Keratinocyte (primary cell): ENCODE results near the gene CFAP58. TPM values are rescaled to one million over a fixed set of nuclear protein-coding genes. Genes with fewer than 3 reads are reported as not detected.

ENCODE experiments used
- DNase-seq: peaks from one replicate; pipeline ENCODE4 v3.0.0-alpha.2; 2011; ENCODE audit warnings: low read depth, missing footprints, low spot score
- FAIRE-seq: peaks from 2 replicates; lab custom pipeline; 2011; peaks lifted over from hg19 to GRCh38; lab: Jason Lieb, UNC
- H2AFZ ChIP-seq: 2 replicates; pipeline ENCODE4 v1.6.0; 2012; ENCODE audit warnings: low read length, control low read depth, inconsistent platforms; ENCODE audit not compliant: control insufficient read depth
- H3K27ac ChIP-seq: 2 replicates; pipeline ENCODE4 v1.5.1; 2011; ENCODE audit warnings: low read length; ENCODE audit not compliant: control insufficient read depth, insufficient read depth
- H3K27me3 ChIP-seq: 3 replicates; pipeline ENCODE4 v1.6.0; 2011; ENCODE audit warnings: low read length; ENCODE audit not compliant: control insufficient read depth, insufficient read depth; ENCODE audit errors: extremely low read depth
- H3K36me3 ChIP-seq, 2 experiments: 2 replicates in 1 of 2; 3 replicates in 1 of 2; pipeline ENCODE4 v1.5.1; 2011; ENCODE audit warnings: low read length in 2 of 2, mild to moderate bottlenecking in 1 of 2; ENCODE audit not compliant: control insufficient read depth in 2 of 2, insufficient read depth in 2 of 2; ENCODE audit errors: extremely low read depth in 1 of 2
- H3K4me1 ChIP-seq: 3 replicates; pipeline ENCODE4 v1.5.1; 2011; ENCODE audit warnings: low read length; ENCODE audit not compliant: control insufficient read depth, insufficient read depth; ENCODE audit errors: extremely low read depth
- H3K4me2 ChIP-seq: 3 replicates; pipeline ENCODE4 v1.6.0; 2011; ENCODE audit warnings: low read depth, low read length; ENCODE audit not compliant: control insufficient read depth, insufficient read depth; ENCODE audit errors: extremely low read depth
- H3K4me3 ChIP-seq, 3 experiments: fragments of 200-600 bp in 1 of 3; sonication (generic) in 1 of 3; 2 replicates in 2 of 3; 3 replicates in 1 of 3; pipeline ENCODE4 v1.5.1; 2011 to 2016; ENCODE audit warnings: low read length in 3 of 3, mild to moderate bottlenecking in 3 of 3, control low read depth in 2 of 3, inconsistent platforms in 1 of 3, low read depth in 1 of 3, mixed read lengths in 1 of 3, mixed run types in 1 of 3, moderate library complexity in 1 of 3; ENCODE audit not compliant: control insufficient read depth in 2 of 3, insufficient read depth in 2 of 3; ENCODE audit errors: extremely low read depth in 1 of 3
- H3K79me2 ChIP-seq: 2 replicates; pipeline ENCODE4 v1.6.0; 2012; ENCODE audit warnings: low read length; ENCODE audit not compliant: control insufficient read depth, insufficient read depth
- H3K9ac ChIP-seq: 3 replicates; pipeline ENCODE4 v1.6.0; 2011; ENCODE audit warnings: low read length; ENCODE audit not compliant: control insufficient read depth, insufficient read depth; ENCODE audit errors: extremely low read depth
- H3K9me1 ChIP-seq: 3 replicates; pipeline ENCODE4 v1.6.0; 2011; ENCODE audit warnings: low read length; ENCODE audit not compliant: control insufficient read depth, insufficient read depth; ENCODE audit errors: extremely low read depth
- H3K9me3 ChIP-seq: 2 replicates; pipeline ENCODE4 v1.5.1; 2012; ENCODE audit warnings: low read depth, low read length; ENCODE audit not compliant: control insufficient read depth
- H4K20me1 ChIP-seq: 3 replicates; pipeline ENCODE4 v1.6.0; 2011; ENCODE audit warnings: low read length; ENCODE audit not compliant: control insufficient read depth, insufficient read depth; ENCODE audit errors: extremely low read depth
- CTCF ChIP-seq, 3 experiments: IDR thresholded peaks in 1 of 3; conservative IDR thresholded peaks in 1 of 3; optimal IDR thresholded peaks in 1 of 3; 2 replicates in 2 of 3; 3 replicates in 1 of 3; pipeline versions ENCODE3 to v1.5.1; 2011; ENCODE audit warnings: low read length in 3 of 3, mild to moderate bottlenecking in 3 of 3, moderate library complexity in 2 of 3, control low read depth in 1 of 3, inconsistent platforms in 1 of 3; ENCODE audit not compliant: insufficient read depth in 2 of 3; ENCODE audit errors: extremely low read depth in 1 of 3
- EZH2 ChIP-seq: IDR thresholded peaks from one replicate; pipeline ENCODE4 v1.6.1; 2012; ENCODE audit warnings: inconsistent platforms, mild to moderate bottlenecking, low read length, moderate library complexity
- dilution Hi-C: fragments of 300-500 bp; cut with MboI; formaldehyde crosslinking; loops from one replicate; pipeline ENCODE4 v1.7.0; 2020; ENCODE audit warnings: low sequenced_read_pairs; ENCODE audit not compliant: extremely low pct_ligation_motif_present
- polyA plus RNA-seq, 5 experiments: library from polyadenylated mRNA; depleted of rRNA in 3 of 5; stranded (reverse) in 3 of 5; stranded (forward) in 1 of 5; unstranded in 1 of 5; fragments of >200 nt; gene quantifications; 1 replicate in 1 of 5; 2 replicates in 3 of 5; 3 replicates in 1 of 5; pipeline versions ENCODE4 v1.2.1 to v1.2.3, GENCODE V29; 2011 to 2012; ENCODE audit warnings: missing spikeins in 2 of 5, low read depth in 1 of 5, low replicate concordance in 1 of 5

Gene CFAP58
- polyA plus RNA-seq, 1 donor (not counting 4 experiments of a cell fraction or from before 2014, with no cell fraction given): 2.3 TPM

DNA sequence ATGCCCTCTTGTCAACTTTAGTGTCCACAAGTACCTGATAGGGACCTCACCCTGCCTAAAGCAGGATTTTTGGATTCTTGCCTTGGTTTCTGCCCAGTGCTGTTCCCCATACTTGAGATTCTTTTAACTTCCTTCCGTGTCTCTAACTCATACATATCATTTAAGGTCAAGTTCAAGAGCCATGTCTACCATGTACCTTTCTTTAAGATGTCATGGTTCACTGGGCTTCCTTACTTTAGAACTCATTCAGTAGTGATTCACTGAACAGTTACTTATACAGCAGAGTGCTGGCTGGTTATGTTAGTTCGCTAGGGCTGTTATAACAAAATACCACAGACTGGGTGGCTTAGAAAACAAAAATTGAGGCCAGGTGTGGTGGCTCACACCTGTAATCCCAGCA, 5.0 kb upstream of the CFAP58 start:
- FAIRE-seq: no peak
- Histone ChIP-seq H3K79me2 (no peaks in the 10 kb centered on the region), H3K27me3 (no peaks in the 10 kb centered on the region), H3K4me2 (no peak overlapping the region), H3K9ac (no peak overlapping the region), H4K20me1 (no peaks in the 10 kb centered on the region), H3K4me1 (peaks cover 34% of the 10 kb centered on the region), H3K9me1 (no peaks in the 10 kb centered on the region), H3K36me3 (no peaks in the 10 kb centered on the region), H3K4me3 (no peak overlapping the region), H2AFZ (no peak overlapping the region), H3K27ac (no peak overlapping the region), H3K9me3 (no peaks in the 10 kb centered on the region)
- DNase-seq: no peak
- dilution Hi-C loops: no loop called here
- TF ChIP-seq EZH2 (no peak), CTCF (optimal IDR thresholded peaks at IDR 0.05 in 1 of 3, IDR thresholded peaks at IDR 0.05 in 1 of 3, conservative IDR thresholded peaks at IDR 0.05 in 1 of 3; ENCODE audit: extremely low read depth in 1 of 3, insufficient read depth in 2 of 3, low read length in 3 of 3) (no peak)

DNA sequence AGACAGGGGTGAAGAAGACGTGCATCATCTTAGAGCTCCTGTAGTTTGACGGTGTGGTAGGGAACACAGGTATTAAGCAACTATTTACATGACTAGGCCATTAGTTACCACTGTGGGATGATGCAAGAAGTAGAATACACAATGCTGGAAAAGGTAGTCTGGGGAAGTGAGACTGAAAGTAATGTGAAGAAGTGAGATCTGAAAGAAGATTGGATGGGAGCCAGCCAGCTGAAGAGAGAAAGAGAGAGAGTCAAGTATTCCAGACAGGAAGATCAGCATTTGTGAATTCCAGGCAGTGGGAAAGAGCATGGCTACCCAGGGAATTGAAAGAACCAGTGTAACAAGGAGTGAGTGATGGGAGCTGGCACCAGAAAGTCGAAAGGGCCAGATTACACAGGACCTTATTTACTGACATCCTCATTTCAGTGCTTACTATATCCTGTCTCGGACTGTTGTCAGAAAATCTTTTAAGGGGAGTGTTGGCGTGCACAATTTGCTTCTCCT, 4.0 kb upstream of the CFAP58 start:
- TF ChIP-seq EZH2: no peak
- no peak for TF ChIP-seq CTCF (optimal IDR thresholded peaks at IDR 0.05 in 1 of 3, IDR thresholded peaks at IDR 0.05 in 1 of 3, conservative IDR thresholded peaks at IDR 0.05 in 1 of 3; ENCODE audit: extremely low read depth in 1 of 3, insufficient read depth in 2 of 3, low read length in 3 of 3)
- FAIRE-seq (peak; percentile 82), DNase-seq (no peak)
- H3K9ac ChIP-seq: peak overlapping the region; percentile 62
- H3K4me1 ChIP-seq: peaks cover 38% of the 10 kb centered on the region
- peak overlapping the region; percentile 83 for H3K27ac ChIP-seq
- H2AFZ ChIP-seq: peak overlapping the region; percentile 67
- peaks cover 3% of the 10 kb centered on the region for H3K27me3 ChIP-seq
- H3K4me2 ChIP-seq: peak overlapping the region; percentile 78
- H3K9me3 ChIP-seq: no peaks in the 10 kb centered on the region
- H4K20me1 ChIP-seq: no peaks in the 10 kb centered on the region
- H3K79me2 ChIP-seq: no peaks in the 10 kb centered on the region
- dilution Hi-C loops: no loop called here
- no peaks in the 10 kb centered on the region for H3K9me1 ChIP-seq
- no peaks in the 10 kb centered on the region for H3K36me3 ChIP-seq
- peak overlapping the region in 1 of 3 experiments; percentile 18 for H3K4me3 ChIP-seq
